HepG2 (cell line): ENCODE measurements around the gene MTA1.

Experiments
- EZH2 ChIP-seq: conservative IDR thresholded peaks from 2 replicates; pipeline ENCODE4 v1.6.1; 2012; ENCODE audit warnings: mild to moderate bottlenecking, low read depth, low read length, moderate library complexity
- JUN ChIP-seq: sonication (generic); formaldehyde crosslinking; IDR thresholded peaks from 2 replicates; pipeline ENCODE4 v1.4.0; 2020; ENCODE audit warnings: mild to moderate bottlenecking, missing genetic modification reagents
- TF ChIP-seq, protein P1 (sequence below): sonication (generic); formaldehyde crosslinking; IDR thresholded peaks from 2 replicates; pipeline ENCODE4 v1.8.1; 2023; ENCODE audit warnings: mild to moderate bottlenecking, moderate library complexity, missing genetic modification reagents
- TF ChIP-seq, protein P2 (sequence below): sonication (generic); formaldehyde crosslinking; IDR thresholded peaks from 2 replicates; pipeline ENCODE4 v1.5.1; 2020; ENCODE audit warnings: mild to moderate bottlenecking, missing genetic modification reagents

DNA sequence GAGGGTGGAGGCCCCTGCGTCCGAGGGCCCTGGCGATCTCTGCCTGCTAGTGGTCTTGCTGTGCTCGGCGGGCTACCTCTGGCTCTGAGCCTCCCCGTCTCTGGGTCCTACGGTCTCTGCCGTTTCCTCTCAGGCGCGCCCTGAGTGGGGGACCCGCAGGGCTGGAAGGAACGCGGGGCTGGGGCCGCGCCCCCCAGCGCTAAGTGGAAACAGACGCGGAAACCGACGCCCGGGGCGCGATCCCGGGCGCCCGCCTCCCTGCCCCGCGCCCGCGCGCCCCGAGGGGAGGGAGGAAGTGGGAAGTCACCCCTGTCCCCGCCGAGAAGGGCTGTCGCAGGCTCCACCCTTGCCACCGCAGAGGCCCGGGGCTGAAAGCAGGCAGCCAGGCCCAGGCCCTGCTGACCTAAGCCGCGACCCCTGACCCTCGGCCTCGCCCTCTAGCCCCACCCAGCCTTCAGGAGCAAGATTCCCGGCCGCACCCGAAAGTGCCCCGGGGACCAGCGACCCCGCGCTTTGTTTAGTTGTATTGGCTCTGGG, 67.9 kb downstream of the MTA1 start:
- TF ChIP-seq JUN (no peak), EZH2 (no peak)
- TF ChIP-seq, protein P1, sequence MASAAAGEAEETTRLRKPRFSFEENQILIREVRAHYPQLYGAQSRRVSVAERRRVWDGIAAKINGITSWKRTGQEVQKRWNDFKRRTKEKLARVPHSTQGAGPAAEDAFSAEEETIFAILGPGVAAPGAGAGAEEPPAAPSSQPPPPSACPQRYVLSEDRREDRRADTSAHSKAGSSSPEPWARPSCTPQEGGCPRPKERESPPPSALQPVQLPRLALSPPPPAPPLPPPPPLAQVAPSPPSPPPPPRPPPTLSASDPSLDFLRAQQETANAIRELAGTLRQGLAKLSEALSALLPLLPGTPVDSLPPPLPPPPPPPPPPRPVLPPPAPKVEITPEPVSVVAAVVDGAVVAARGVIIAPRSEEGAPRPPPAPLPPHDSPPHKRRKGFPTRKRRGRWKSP (CRISPR knock-in tag) = 0 out of 2 replicates have a peak, but pooled peaks have one; percentile 5
- TF ChIP-seq, protein P2, sequence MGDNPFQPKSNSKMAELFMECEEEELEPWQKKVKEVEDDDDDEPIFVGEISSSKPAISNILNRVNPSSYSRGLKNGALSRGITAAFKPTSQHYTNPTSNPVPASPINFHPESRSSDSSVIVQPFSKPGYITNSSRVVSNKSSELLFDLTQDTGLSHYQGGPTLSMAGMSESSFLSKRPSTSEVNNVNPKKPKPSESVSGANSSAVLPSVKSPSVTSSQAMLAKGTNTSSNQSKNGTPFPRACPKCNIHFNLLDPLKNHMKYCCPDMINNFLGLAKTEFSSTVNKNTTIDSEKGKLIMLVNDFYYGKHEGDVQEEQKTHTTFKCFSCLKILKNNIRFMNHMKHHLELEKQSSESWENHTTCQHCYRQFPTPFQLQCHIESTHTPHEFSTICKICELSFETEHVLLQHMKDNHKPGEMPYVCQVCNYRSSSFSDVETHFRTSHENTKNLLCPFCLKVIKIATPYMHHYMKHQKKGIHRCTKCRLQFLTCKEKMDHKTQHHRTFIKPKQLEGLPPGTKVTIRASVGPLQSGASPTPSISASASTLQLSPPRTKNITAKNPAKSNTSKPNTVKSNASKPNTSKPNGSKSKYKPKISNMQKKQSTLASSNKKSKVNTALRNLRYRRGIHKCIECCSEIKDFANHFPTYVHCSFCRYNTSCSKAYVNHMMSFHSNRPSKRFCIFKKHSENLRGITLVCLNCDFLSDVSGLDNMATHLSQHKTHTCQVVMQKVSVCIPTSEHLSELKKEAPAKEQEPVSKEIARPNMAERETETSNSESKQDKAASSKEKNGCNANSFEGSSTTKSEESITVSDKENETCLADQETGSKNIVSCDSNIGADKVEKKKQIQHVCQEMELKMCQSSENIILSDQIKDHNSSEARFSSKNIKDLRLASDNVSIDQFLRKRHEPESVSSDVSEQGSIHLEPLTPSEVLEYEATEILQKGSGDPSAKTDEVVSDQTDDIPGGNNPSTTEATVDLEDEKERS (CRISPR knock-in tag) = no peak
